Activated CD4-positive, alpha-beta memory T cell treated with anti-CD3 and anti-CD28 coated beads for 36 hours (primary cell): ENCODE results near the gene PPIP5K2. TPM values are rescaled to one million over a fixed set of nuclear protein-coding genes. Genes with fewer than 3 reads are reported as not detected.

Experiments
- CTCF ChIA-PET: fragments of 350-600 bp; sonication (Branson Sonifier 250); formaldehyde crosslinking; loops from one replicate; lab custom pipeline; 2021; ENCODE audit warnings: antibody characterized with exemption, inconsistent platforms; lab: Charles Lee
- POLR2A ChIA-PET: fragments of 350-600 bp; sonication (Branson Sonifier 250); formaldehyde crosslinking; loops from one replicate; lab custom pipeline; 2021; ENCODE audit warnings: antibody characterized with exemption; lab: Charles Lee
- DNase-seq: peaks from one replicate; pipeline ENCODE4 v3.0.0-alpha.2; 2020
- H3K27ac Mint-ChIP-seq: one replicate; pipeline ENCODE4 v1.8.0; 2021; ENCODE audit warnings: mixed read lengths
- H3K27me3 Mint-ChIP-seq: one replicate; pipeline ENCODE4 v1.8.0; 2021; ENCODE audit warnings: mixed read lengths
- H3K36me3 Mint-ChIP-seq: one replicate; pipeline ENCODE4 v1.8.0; 2021; ENCODE audit warnings: mixed read lengths
- H3K4me1 Mint-ChIP-seq: one replicate; pipeline ENCODE4 v1.8.0; 2021; ENCODE audit warnings: low read depth, mixed read lengths
- H3K4me3 Mint-ChIP-seq: one replicate; pipeline ENCODE4 v1.8.0; 2021; ENCODE audit warnings: mild to moderate bottlenecking, mixed read lengths
- H3K9me3 Mint-ChIP-seq: one replicate; pipeline ENCODE4 v1.8.0; 2021; ENCODE audit warnings: mixed read lengths
- intact Hi-C: fragments of 100-400 bp; cut with micrococcal nuclease; formaldehyde crosslinking; loops from one replicate; pipeline ENCODE4 v1.15.1; 2023
- total RNA-seq, 2 experiments: library from RNA; stranded (reverse); gene quantifications; one replicate each; pipeline ENCODE4 v1.2.3, GENCODE V29; 2021

The PPIP5K2 gene
- total RNA-seq, 2 experiments from 2014 or later = 40.6 to 44.4 TPM

DNA sequence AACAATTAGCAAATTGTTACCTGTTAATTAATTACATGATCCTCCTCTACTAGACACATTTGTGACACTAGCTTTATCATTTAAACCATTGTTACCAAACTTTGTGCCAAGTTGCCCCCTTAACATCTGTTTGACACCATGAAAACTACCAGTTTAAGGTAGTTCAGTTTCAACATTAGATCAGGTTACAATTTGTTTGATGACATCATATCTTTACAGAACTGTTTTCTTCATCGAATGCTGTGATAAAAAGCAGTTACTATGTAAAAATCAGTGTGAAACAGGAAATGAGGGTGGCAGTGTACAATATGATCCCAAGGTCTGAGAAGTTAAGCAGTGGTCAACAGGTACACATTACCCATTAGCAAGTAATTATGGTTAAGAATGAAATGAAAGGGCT lies 17.9 kb upstream of the PPIP5K2 start:
- Mint-ChIP-seq H3K4me3 (no peak overlapping the region), H3K27me3 (no peaks in the 10 kb centered on the region), H3K27ac (no peak overlapping the region), H3K4me1 (no peaks in the 10 kb centered on the region), H3K36me3 (peaks cover 12% of the 10 kb centered on the region), H3K9me3 (no peaks in the 10 kb centered on the region)
- ChIA-PET CTCF (no interaction called here), POLR2A (no interaction called here)
- intact Hi-C loops = no loop called here
- no peak for DNase-seq

- no peaks in the 10 kb centered on the region for H3K27me3 Mint-ChIP-seq
- H3K36me3 Mint-ChIP-seq = peaks cover 10% of the 10 kb centered on the region
- intact Hi-C loops = no loop called here
- POLR2A ChIA-PET = no interaction called here
- peaks cover 29% of the 10 kb centered on the region for H3K4me1 Mint-ChIP-seq
- H3K9me3 Mint-ChIP-seq = peaks cover 3% of the 10 kb centered on the region
- H3K4me3 Mint-ChIP-seq = no peak overlapping the region
- CTCF ChIA-PET = no interaction called here
- no peak overlapping the region for H3K27ac Mint-ChIP-seq
- no peak for DNase-seq
Measured at GRCh38 chr5:103108086-103108485, 12.0 kb upstream of the PPIP5K2 start.

DNA sequence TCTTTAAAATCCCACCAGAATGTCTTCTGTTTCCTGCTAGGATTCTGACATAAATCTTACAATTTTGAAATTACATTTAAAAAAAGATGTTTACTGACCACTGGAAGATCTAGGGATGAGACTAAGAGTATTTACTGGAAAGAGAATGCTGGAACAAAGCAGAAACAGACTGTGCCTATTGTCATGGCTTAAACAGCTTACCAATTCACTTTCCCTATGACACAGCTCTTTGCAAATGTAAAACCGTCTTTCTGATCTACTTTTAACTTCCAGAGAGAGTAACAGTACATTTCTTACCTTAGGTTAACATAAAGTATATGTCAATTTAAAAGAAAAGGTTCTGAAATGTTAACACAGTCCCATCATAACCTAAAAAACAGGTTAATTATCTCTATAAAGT lies 10.8 kb upstream of the PPIP5K2 start:
- ChIA-PET POLR2A (interaction anchor here (0.7 kb wide), 1 partner anchor 10 kb away, joined by 5 read pairs; the partner anchor contains the start of genes GIN1 and PPIP5K2), CTCF (no interaction called here)
- Mint-ChIP-seq H3K27ac (no peak overlapping the region), H3K4me3 (no peak overlapping the region), H3K27me3 (no peaks in the 10 kb centered on the region), H3K4me1 (peaks cover 30% of the 10 kb centered on the region), H3K36me3 (peaks cover 10% of the 10 kb centered on the region), H3K9me3 (peaks cover 3% of the 10 kb centered on the region)
- no peak for DNase-seq
- intact Hi-C loops = no loop called here

DNA sequence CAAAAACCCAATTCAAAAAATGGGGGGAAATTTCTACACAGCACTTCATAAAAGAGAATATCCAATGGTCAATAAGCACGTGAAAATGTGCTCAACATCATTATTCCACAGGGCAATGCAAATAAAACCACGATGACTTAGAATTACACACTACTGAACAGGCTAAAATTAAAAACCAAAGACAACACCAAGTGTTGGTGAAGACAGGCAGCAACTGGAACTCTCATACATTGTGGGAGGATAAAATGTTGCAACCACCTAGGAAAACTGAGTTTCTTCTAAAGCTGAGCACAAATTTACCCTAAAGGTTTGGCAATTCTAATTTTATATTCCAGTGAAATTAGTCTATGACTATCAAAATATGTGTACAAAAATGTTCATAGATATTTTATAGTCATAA lies 9.7 kb upstream of the PPIP5K2 start:
- peaks cover 30% of the 10 kb centered on the region for H3K4me1 Mint-ChIP-seq
- H3K9me3 Mint-ChIP-seq = peaks cover 3% of the 10 kb centered on the region
- H3K4me3 Mint-ChIP-seq = no peak overlapping the region
- no peaks in the 10 kb centered on the region for H3K27me3 Mint-ChIP-seq
- ChIA-PET CTCF (no interaction called here), POLR2A (no interaction called here)
- peaks cover 10% of the 10 kb centered on the region for H3K36me3 Mint-ChIP-seq
- no peak for DNase-seq
- H3K27ac Mint-ChIP-seq = no peak overlapping the region
- intact Hi-C loops = no loop called here

GRCh38 chr5:103111468-103111867 lies 8.6 kb upstream of the PPIP5K2 start:
- Mint-ChIP-seq H3K9me3 (peaks cover 3% of the 10 kb centered on the region), H3K4me1 (peaks cover 30% of the 10 kb centered on the region), H3K4me3 (no peak overlapping the region), H3K27ac (peak overlapping the region; percentile 66), H3K36me3 (peaks cover 10% of the 10 kb centered on the region), H3K27me3 (no peaks in the 10 kb centered on the region)
- intact Hi-C loops = no loop called here
- ChIA-PET CTCF (interaction anchor here (1.0 kb wide), 1 partner anchor 331 kb away, joined by 3 read pairs; no protein-coding TSS in a partner anchor), POLR2A (no interaction called here)
- DNase-seq = peak; percentile 9

DNA sequence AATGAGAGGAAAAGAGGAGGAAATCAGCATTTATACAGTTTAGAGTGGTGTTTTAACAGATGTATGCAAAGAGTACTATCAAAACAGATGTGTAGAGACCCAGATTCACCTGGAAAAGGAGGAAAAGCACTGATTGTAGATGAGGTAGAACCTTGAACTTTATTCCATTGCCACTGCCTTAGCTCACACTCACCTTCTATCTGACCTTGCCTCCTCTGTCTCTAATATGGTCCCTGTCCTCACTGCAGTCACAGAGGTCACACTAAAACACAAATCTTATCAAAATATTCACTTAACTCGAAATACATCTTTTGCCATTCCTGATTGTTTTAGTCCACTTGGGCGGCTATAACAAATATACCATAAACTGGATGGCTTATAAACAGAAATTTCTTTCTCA lies 7.2 kb upstream of the PPIP5K2 start:
- H3K9me3 Mint-ChIP-seq = peaks cover 3% of the 10 kb centered on the region
- H3K4me1 Mint-ChIP-seq = peaks cover 35% of the 10 kb centered on the region
- CTCF ChIA-PET = no interaction called here
- no peak overlapping the region for H3K4me3 Mint-ChIP-seq
- POLR2A ChIA-PET = interaction anchor here (0.7 kb wide), 1 partner anchor 334 kb away, joined by 3 read pairs; no protein-coding TSS in a partner anchor
- H3K27ac Mint-ChIP-seq = no peak overlapping the region
- intact Hi-C loops = loop anchor here (1.0 kb wide), 1 partner anchor 7 kb away; the partner anchor contains the start of genes GIN1 and PPIP5K2
- H3K27me3 Mint-ChIP-seq = no peaks in the 10 kb centered on the region
- no peak for DNase-seq
- peaks cover 8% of the 10 kb centered on the region for H3K36me3 Mint-ChIP-seq

DNA sequence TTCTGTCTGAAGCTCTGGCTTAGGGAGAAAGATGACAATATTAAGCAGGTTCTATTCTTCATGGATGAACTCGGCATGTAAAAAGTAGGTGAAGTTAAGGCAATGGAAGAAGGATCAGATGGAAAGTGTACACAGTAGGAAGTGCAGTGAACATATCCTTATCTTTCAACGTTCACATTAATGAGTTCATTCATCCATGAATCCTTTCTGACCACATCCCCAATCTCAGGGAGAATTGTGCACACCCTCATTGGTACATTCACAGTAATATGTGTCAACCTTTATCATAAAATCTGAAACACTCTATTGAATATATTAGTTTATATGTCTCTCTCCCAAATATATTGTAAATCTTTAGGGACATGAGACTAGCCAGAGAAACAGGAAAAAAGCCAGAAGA lies 5.7 kb upstream of the PPIP5K2 start:
- no peak for DNase-seq
- ChIA-PET CTCF (no interaction called here), POLR2A (no interaction called here)
- peaks cover 4% of the 10 kb centered on the region for H3K36me3 Mint-ChIP-seq
- no peak overlapping the region for H3K27ac Mint-ChIP-seq
- H3K9me3 Mint-ChIP-seq = peaks cover 3% of the 10 kb centered on the region
- H3K4me1 Mint-ChIP-seq = peaks cover 37% of the 10 kb centered on the region
- intact Hi-C loops = no loop called here
- no peak overlapping the region for H3K4me3 Mint-ChIP-seq
- no peaks in the 10 kb centered on the region for H3K27me3 Mint-ChIP-seq

DNA sequence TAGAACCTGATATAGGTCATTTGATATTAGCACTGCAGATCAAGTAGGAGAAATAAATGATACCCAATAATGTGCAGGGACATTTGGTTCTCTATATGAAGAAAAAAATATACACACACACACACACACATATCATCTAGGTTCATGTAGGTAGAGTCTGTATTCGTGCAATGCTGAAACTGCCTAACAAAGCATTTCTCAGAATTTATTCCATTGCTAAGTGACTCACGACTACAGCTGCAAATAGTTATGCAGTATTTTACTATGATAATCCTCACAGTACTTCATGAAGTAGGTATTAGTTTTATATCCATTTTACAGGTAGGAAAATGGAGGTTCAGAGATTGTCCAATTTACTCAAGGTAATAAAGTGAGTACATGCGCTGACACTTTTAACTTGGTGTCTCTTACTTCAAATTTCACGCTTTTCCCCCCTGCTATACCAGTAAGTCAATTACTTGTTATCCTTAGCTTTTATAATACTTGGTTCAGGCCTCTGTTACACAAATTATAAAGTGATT lies 2.6 kb upstream of the PPIP5K2 start:
- DNase-seq = no peak
- Mint-ChIP-seq H3K27ac (peak overlapping the region; percentile 49), H3K9me3 (no peaks in the 10 kb centered on the region), H3K4me3 (no peak overlapping the region), H3K27me3 (no peaks in the 10 kb centered on the region), H3K4me1 (peaks cover 35% of the 10 kb centered on the region), H3K36me3 (no peaks in the 10 kb centered on the region)
- intact Hi-C loops = no loop called here
- ChIA-PET CTCF (no interaction called here), POLR2A (no interaction called here)

- Mint-ChIP-seq H3K27ac (peak overlapping the region; percentile 99), H3K27me3 (no peaks in the 10 kb centered on the region), H3K9me3 (no peaks in the 10 kb centered on the region), H3K36me3 (peaks cover 3% of the 10 kb centered on the region), H3K4me1 (peaks cover 37% of the 10 kb centered on the region), H3K4me3 (peak overlapping the region; percentile 88)
- POLR2A ChIA-PET = interaction anchor here (0.8 to 3.0 kb wide), 6 partner anchors 9 to 363 kb away, joined by 3 to 26 read pairs (median 4); partner anchors contain the start of genes MACIR and PAM
- DNase-seq = no peak
- CTCF ChIA-PET = interaction anchor here (0.8 to 2.9 kb wide), 7 partner anchors 9 to 583 kb away, joined by 3 to 11 read pairs (median 3); no protein-coding TSS in a partner anchor
- intact Hi-C loops = no loop called here
Measured at GRCh38 chr5:103119070-103119764, 884 bp upstream of the PPIP5K2 start.

GRCh38 chr5:103120607-103121200 lies 603 bp downstream of the PPIP5K2 start:
- DNase-seq = peak; percentile 21
- CTCF ChIA-PET = interaction anchor here (1.2 to 2.9 kb wide), 3 partner anchors 8 to 340 kb away, joined by 3 to 11 read pairs (median 9); no protein-coding TSS in a partner anchor
- Mint-ChIP-seq H3K27me3 (no peaks in the 10 kb centered on the region), H3K36me3 (peaks cover 6% of the 10 kb centered on the region), H3K4me3 (peak overlapping the region; percentile 88), H3K27ac (peak overlapping the region; percentile 99), H3K9me3 (no peaks in the 10 kb centered on the region), H3K4me1 (peaks cover 43% of the 10 kb centered on the region)
- POLR2A ChIA-PET = interaction anchor here (0.7 to 3.0 kb wide), 6 partner anchors 26 to 373 kb away, joined by 3 to 26 read pairs (median 4); partner anchors contain the start of genes MACIR and PAM
- intact Hi-C loops = loop anchor here (1.0 to 2.0 kb wide), 5 partner anchors 8 to 358 kb away; partner anchors contain the start of gene MACIR

GRCh38 chr5:103122242-103122641 lies 2.1 kb downstream of the PPIP5K2 start:
- no peaks in the 10 kb centered on the region for H3K9me3 Mint-ChIP-seq
- H3K4me3 Mint-ChIP-seq = no peak overlapping the region
- no peak overlapping the region for H3K27ac Mint-ChIP-seq
- no peaks in the 10 kb centered on the region for H3K27me3 Mint-ChIP-seq
- POLR2A ChIA-PET = no interaction called here
- H3K4me1 Mint-ChIP-seq = peaks cover 45% of the 10 kb centered on the region
- DNase-seq = no peak
- intact Hi-C loops = no loop called here
- CTCF ChIA-PET = interaction anchor here (2.9 kb wide), 1 partner anchor 17 kb away, joined by 11 read pairs; no protein-coding TSS in a partner anchor
- H3K36me3 Mint-ChIP-seq = peaks cover 6% of the 10 kb centered on the region

GRCh38 chr5:103126557-103126956 lies 6.5 kb downstream of the PPIP5K2 start:
- CTCF ChIA-PET = interaction anchor here (0.7 kb wide), 1 partner anchor 13 kb away, joined by 3 read pairs; no protein-coding TSS in a partner anchor
- peaks cover 12% of the 10 kb centered on the region for H3K36me3 Mint-ChIP-seq
- H3K27me3 Mint-ChIP-seq = no peaks in the 10 kb centered on the region
- H3K4me3 Mint-ChIP-seq = no peak overlapping the region
- POLR2A ChIA-PET = no interaction called here
- DNase-seq = no peak
- H3K27ac Mint-ChIP-seq = no peak overlapping the region
- H3K4me1 Mint-ChIP-seq = peaks cover 34% of the 10 kb centered on the region
- no peaks in the 10 kb centered on the region for H3K9me3 Mint-ChIP-seq
- intact Hi-C loops = no loop called here
